Breast epithelium (tissue), 4 donors: ENCODE data around the gene KSR2. TPM values are rescaled to one million over a fixed set of nuclear protein-coding genes. Genes with fewer than 3 reads are reported as not detected.

Source experiments
- DNase-seq, 2 donors: peaks; one replicate each; pipeline ENCODE4 v3.0.0-alpha.2; 2019; ENCODE audit warnings: low spot score in 2 of 2
- H3K27ac ChIP-seq, 2 donors: fragments of 200-600 bp; sonication (generic) in 1 of 2; one replicate each; pipeline ENCODE4 v1.5.1; 2016 to 2019; ENCODE audit warnings: mild to moderate bottlenecking in 1 of 2
- H3K27me3 ChIP-seq, 2 donors: fragments of 200-600 bp; sonication (generic) in 1 of 2; one replicate each; pipeline versions ENCODE4 v1.5.1 to v1.6.0; 2017 to 2019; ENCODE audit warnings: control low read depth in 1 of 2, mild to moderate bottlenecking in 1 of 2
- H3K36me3 ChIP-seq: fragments of 200-600 bp; one replicate; pipeline ENCODE4 v1.5.1; 2019
- H3K4me1 ChIP-seq, 2 donors: fragments of 200-600 bp; sonication (generic); one replicate each; pipeline ENCODE4 v1.5.1; 2016 to 2019; ENCODE audit warnings: control low read depth in 1 of 2
- H3K4me3 ChIP-seq, 3 donors: fragments of 200-600 bp; sonication (generic); 1 replicate in 2 of 3; 2 replicates in 1 of 3; pipeline ENCODE4 v1.5.1; 2016 to 2019; ENCODE audit warnings: mild to moderate bottlenecking in 3 of 3, moderate library complexity in 2 of 3
- H3K9me3 ChIP-seq, 2 donors: fragments of 200-600 bp; sonication (generic) in 1 of 2; one replicate each; pipeline ENCODE4 v1.5.1; 2016 to 2019; ENCODE audit warnings: control low read depth in 1 of 2
- POLR2A ChIP-seq: fragments of 450-650 bp; IDR thresholded peaks from one replicate; pipeline ENCODE4 v1.6.1; 2016; ENCODE audit warnings: antibody characterized with exemption, mild to moderate bottlenecking, moderate library complexity
- POLR2AphosphoS5 ChIP-seq, 3 donors: sonication (generic); formaldehyde crosslinking; IDR thresholded peaks; one replicate each; pipeline ENCODE4 v1.6.1; 2017; ENCODE audit warnings: antibody characterized with exemption in 3 of 3
- intact Hi-C: fragments of 100-400 bp; cut with DNase I; formaldehyde crosslinking; loops from one replicate; pipeline ENCODE4 v1.15.1; 2023; ENCODE audit warnings: low total_unique reads
- total RNA-seq, 3 donors: library from RNA; depleted of rRNA; stranded (reverse); fragments of >200 nt; gene quantifications; one replicate each; pipeline ENCODE4 v1.1.0, GENCODE V29; 2016
- TF ChIP-seq, protein P1 (sequence below), 3 donors: fragments of 450-650 bp; IDR thresholded peaks; one replicate each; pipeline ENCODE4 v1.5.1; 2016 to 2017; ENCODE audit warnings: antibody characterized with exemption in 3 of 3, mild to moderate bottlenecking in 3 of 3, moderate library complexity in 3 of 3

KSR2 gene
- total RNA-seq, 3 donors from 2014 or later: under 0.01 to 1.9 (median 0.33) TPM

DNA sequence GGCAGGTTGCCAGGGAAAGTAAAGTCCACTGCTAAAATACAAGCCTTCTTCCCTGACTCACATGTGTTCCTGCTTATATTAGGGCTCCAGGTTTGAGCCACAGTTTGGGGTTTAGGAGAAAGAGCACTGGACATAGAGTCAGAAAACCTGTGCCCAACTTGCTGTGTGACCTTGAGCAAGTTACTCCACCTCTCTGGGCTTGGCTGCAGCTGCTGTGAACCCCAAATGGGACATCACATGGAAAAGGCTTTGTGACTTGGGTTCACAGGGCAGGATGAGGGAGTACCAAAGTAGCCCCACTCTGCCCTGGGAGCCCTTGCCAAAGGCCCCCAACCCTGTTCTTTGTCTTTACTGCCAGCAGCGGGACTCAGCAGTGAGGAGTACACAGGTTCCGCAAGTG lies 528.4 kb downstream of the KSR2 start:
- H3K4me3 ChIP-seq: no peak overlapping the region

DNA sequence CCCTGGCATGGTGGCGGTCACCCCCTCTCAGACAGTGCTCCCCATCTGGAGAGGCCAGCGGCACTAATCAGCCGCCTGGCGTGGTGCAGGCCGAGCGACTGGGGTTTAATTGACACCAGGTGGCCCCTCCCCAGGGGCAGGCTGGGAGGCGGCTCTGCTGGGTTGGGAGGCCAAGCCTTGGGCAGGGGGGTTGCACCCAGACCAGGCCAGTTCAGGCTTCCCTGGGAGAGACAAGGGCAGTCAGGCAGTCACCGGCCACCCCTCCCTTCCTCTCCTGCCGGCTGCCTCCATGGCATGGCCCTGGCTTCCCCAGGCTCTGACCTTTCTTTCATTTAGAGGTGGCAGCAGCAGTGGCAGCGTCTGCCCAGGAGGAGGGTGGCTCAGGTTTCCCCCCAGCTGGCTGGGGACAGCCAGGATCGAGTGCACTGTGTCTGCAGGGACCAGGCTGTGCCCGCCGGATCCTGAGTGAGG lies 529.2 kb downstream of the KSR2 start:
- no peak for DNase-seq
- Histone ChIP-seq H3K36me3 (no peaks in the 10 kb centered on the region), H3K27me3 (no peaks in the 10 kb centered on the region), H3K27ac (no peak overlapping the region), H3K4me1 (no peaks in the 10 kb centered on the region), H3K4me3 (no peak overlapping the region), H3K9me3 (no peaks in the 10 kb centered on the region)
- TF ChIP-seq POLR2AphosphoS5 (IDR thresholded peaks at IDR 0.05) (no peak), POLR2A (no peak)
- TF ChIP-seq, protein P1, sequence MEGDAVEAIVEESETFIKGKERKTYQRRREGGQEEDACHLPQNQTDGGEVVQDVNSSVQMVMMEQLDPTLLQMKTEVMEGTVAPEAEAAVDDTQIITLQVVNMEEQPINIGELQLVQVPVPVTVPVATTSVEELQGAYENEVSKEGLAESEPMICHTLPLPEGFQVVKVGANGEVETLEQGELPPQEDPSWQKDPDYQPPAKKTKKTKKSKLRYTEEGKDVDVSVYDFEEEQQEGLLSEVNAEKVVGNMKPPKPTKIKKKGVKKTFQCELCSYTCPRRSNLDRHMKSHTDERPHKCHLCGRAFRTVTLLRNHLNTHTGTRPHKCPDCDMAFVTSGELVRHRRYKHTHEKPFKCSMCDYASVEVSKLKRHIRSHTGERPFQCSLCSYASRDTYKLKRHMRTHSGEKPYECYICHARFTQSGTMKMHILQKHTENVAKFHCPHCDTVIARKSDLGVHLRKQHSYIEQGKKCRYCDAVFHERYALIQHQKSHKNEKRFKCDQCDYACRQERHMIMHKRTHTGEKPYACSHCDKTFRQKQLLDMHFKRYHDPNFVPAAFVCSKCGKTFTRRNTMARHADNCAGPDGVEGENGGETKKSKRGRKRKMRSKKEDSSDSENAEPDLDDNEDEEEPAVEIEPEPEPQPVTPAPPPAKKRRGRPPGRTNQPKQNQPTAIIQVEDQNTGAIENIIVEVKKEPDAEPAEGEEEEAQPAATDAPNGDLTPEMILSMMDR (IDR thresholded peaks at IDR 0.05): no peak
- intact Hi-C loops: no loop called here

More for the DNA sequence above, 528.4 kb downstream of the KSR2 start:
- Histone ChIP-seq H3K27me3 (no peaks in the 10 kb centered on the region), H3K27ac (no peak overlapping the region), H3K36me3 (no peaks in the 10 kb centered on the region), H3K9me3 (no peaks in the 10 kb centered on the region), H3K4me1 (no peaks in the 10 kb centered on the region)
- TF ChIP-seq POLR2AphosphoS5 (IDR thresholded peaks at IDR 0.05): no peak
- DNase-seq: no peak
- intact Hi-C loops: no loop called here

DNA sequence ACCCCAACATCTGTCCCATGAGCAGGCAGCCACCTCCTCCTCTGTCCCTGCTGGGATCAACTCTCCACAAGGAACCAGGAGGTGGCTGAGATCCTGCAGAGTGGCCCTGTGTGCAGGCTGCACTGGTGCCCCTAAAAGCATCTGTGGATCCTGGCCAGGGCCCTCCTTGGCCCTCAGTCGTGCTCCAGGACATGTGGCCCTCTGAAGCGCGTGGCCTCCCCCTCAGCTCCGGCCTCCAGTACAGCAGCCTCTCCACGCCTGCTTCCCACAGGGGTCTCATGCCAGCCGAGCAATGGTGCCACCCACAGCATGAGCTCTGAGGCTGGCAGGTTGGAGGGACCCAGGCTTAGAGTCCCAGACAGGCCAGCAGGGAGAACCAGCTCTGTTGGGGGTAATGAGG lies 530.0 kb downstream of the KSR2 start:
- no peak overlapping the region for H3K27ac ChIP-seq
- DNase-seq: no peak
- no peaks in the 10 kb centered on the region for H3K9me3 ChIP-seq
- intact Hi-C loops: no loop called here
- H3K36me3 ChIP-seq: no peaks in the 10 kb centered on the region
- TF ChIP-seq, protein P1 (IDR thresholded peaks at IDR 0.05): no peak
- H3K4me3 ChIP-seq: no peak overlapping the region
- H3K4me1 ChIP-seq: no peaks in the 10 kb centered on the region
- H3K27me3 ChIP-seq: no peaks in the 10 kb centered on the region

DNA sequence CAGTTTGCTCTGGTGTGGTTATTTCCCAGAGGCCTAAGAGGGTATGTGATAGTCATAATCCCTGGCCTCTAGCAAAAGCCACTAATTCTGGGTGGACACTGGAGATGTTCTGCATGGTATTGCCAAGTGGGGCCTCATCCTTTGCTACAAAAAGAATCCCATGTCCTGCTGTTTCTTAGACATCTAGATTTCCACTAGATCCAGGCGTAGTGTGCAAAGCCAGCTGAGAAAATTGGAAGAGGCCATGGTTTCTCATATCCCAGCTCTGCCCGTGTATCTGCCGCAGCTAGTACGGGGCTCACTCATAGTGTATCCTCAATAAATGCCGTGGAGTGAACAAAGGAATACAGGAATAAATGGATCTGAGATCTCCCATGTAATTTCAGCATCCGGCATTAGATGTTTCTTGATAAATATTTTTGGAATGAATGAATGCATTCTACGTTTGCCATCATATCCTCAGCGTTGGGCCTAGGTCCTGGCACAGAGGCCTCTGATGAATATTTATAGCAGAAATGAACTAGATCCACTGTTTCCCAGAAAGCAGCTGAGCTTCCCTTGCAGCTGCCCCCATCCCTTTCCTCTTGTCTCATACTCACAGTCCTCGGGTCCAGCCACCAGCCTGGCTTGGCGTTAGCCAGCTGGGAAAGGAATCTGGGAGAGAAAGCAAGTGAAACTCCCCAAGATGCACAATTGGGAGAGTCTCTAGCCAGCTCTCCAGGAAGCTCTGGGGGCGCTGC lies 531.1 kb downstream of the KSR2 start:
- intact Hi-C loops: no loop called here
- Histone ChIP-seq H3K36me3 (no peaks in the 10 kb centered on the region), H3K9me3 (no peaks in the 10 kb centered on the region), H3K27ac (no peak overlapping the region), H3K27me3 (no peaks in the 10 kb centered on the region), H3K4me3 (no peak overlapping the region), H3K4me1 (no peaks in the 10 kb centered on the region)
- DNase-seq: no peak
- TF ChIP-seq, protein P1 (IDR thresholded peaks at IDR 0.05): no peak
- TF ChIP-seq POLR2AphosphoS5 (IDR thresholded peaks at IDR 0.05): no peak
- TF ChIP-seq POLR2A: no peak

DNA sequence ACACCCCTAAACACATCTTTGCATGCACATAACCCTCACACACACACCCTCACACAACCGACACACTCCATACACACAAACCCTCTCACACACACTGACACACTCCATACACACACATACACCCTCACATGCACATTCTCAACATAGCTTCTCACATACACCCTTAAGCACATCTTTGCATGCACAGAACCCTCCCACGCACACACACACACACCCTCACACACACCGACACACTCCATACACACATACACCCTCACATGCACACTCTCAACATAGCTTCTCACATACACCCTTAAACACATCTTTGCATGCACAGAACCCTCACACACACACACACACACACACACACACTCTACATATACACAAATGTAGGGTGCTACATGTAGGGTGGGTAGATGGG lies 534.9 kb downstream of the KSR2 start:
- no peaks in the 10 kb centered on the region for H3K27me3 ChIP-seq
- no peaks in the 10 kb centered on the region for H3K36me3 ChIP-seq

More for the DNA sequence above, 534.9 kb downstream of the KSR2 start:
- TF ChIP-seq POLR2AphosphoS5 (IDR thresholded peaks at IDR 0.05) (no peak), POLR2A (no peak)
- TF ChIP-seq, protein P1 (IDR thresholded peaks at IDR 0.05): no peak
- H3K9me3 ChIP-seq: no peaks in the 10 kb centered on the region
- intact Hi-C loops: no loop called here
- DNase-seq: no peak
- no peaks in the 10 kb centered on the region for H3K4me1 ChIP-seq
- no peak overlapping the region for H3K4me3 ChIP-seq
- H3K27ac ChIP-seq: no peak overlapping the region
